ENCODE measurements around the gene ABHD16A.

ABHD16A gene

GRCh38 chr6:31642798-31643570 lies 60.1 kb downstream of the ABHD16A start:
- no peak overlapping the region for H3K4me3 ChIP-seq (ENCODE audit: low read depth in 1 of 5, low read length in 5 of 5)
- no peak overlapping the region for H3K9ac ChIP-seq (ENCODE audit: low read length in 5 of 5)
- H3K36me3 ChIP-seq (ENCODE audit: control insufficient read depth in 5 of 5, insufficient read depth in 5 of 5, low read length in 5 of 5): peaks cover 14 to 94% (median 91%) of the 10 kb centered on the region in 5 donors
- H3K27me3 ChIP-seq (ENCODE audit: control insufficient read depth in 5 of 5, insufficient read depth in 4 of 5, low read length in 5 of 5): no peaks in the 10 kb centered on the region
- H3K9me3 ChIP-seq (ENCODE audit: control insufficient read depth in 5 of 5, low read length in 5 of 5): no peaks in the 10 kb centered on the region
- no peak overlapping the region for H3K27ac ChIP-seq (ENCODE audit: low read depth, low read length)
- no peaks in the 10 kb centered on the region for H3K4me1 ChIP-seq (ENCODE audit: control insufficient read depth in 5 of 5, insufficient read depth in 5 of 5, low read length in 5 of 5)

- H3K27me3 ChIP-seq (ENCODE audit: control insufficient read depth in 5 of 5, insufficient read depth in 4 of 5, low read length in 5 of 5): no peaks in the 10 kb centered on the region
- no peak overlapping the region for H3K4me3 ChIP-seq (ENCODE audit: low read depth in 1 of 5, low read length in 5 of 5)
- no peak overlapping the region for H3K9ac ChIP-seq (ENCODE audit: low read length in 5 of 5)
- H3K36me3 ChIP-seq (ENCODE audit: control insufficient read depth in 5 of 5, insufficient read depth in 5 of 5, low read length in 5 of 5): peaks cover 15 to 95% (median 92%) of the 10 kb centered on the region in 5 donors
- no peaks in the 10 kb centered on the region for H3K9me3 ChIP-seq (ENCODE audit: control insufficient read depth in 5 of 5, low read length in 5 of 5)
- no peak overlapping the region for H3K27ac ChIP-seq (ENCODE audit: low read depth, low read length)
- no peaks in the 10 kb centered on the region for H3K4me1 ChIP-seq (ENCODE audit: control insufficient read depth in 5 of 5, insufficient read depth in 5 of 5, low read length in 5 of 5)
These were observed 61.8 kb downstream of the ABHD16A start for GRCh38 chr6:31641370-31641769.

GRCh38 chr6:31640612-31641011 lies 62.5 kb downstream of the ABHD16A start:
- Histone ChIP-seq H3K4me1 (ENCODE audit: control insufficient read depth in 5 of 5, insufficient read depth in 5 of 5, low read length in 5 of 5) (no peaks in the 10 kb centered on the region), H3K27ac (ENCODE audit: low read depth, low read length) (no peak overlapping the region), H3K4me3 (ENCODE audit: low read depth in 1 of 5, low read length in 5 of 5) (no peak overlapping the region), H3K9me3 (ENCODE audit: control insufficient read depth in 5 of 5, low read length in 5 of 5) (no peaks in the 10 kb centered on the region), H3K27me3 (ENCODE audit: control insufficient read depth in 5 of 5, insufficient read depth in 4 of 5, low read length in 5 of 5) (no peaks in the 10 kb centered on the region), H3K36me3 (ENCODE audit: control insufficient read depth in 5 of 5, insufficient read depth in 5 of 5, low read length in 5 of 5) (peaks cover 14 to 95% (median 92%) of the 10 kb centered on the region in 5 donors), H3K9ac (ENCODE audit: low read length in 5 of 5) (no peak overlapping the region)

DNA sequence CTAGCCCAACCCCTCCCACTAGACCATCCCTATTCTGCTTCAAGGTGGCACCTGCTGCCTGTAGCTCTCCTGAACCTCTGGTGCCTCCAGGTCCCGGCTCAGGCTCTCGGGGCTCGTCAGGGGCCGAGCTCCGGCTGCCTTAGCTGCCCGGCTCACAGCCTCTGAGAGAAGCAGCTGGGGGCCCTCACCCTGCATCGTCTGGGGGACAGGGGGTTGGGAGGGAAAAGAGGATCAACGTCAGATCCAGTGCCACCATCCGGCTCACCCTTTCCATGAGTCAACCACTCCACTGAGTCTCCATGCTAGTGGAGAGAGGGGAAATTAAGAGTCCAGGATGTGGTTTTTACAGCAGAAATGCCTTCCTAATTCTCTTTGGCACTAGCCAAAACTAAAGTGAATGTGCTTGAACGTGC lies 63.7 kb downstream of the ABHD16A start:
- Histone ChIP-seq H3K9ac (ENCODE audit: low read length in 5 of 5) (no peak overlapping the region), H3K27ac (ENCODE audit: low read depth, low read length) (no peak overlapping the region), H3K36me3 (ENCODE audit: control insufficient read depth in 5 of 5, insufficient read depth in 5 of 5, low read length in 5 of 5) (peaks cover 12 to 95% (median 92%) of the 10 kb centered on the region in 5 donors)

DNA sequence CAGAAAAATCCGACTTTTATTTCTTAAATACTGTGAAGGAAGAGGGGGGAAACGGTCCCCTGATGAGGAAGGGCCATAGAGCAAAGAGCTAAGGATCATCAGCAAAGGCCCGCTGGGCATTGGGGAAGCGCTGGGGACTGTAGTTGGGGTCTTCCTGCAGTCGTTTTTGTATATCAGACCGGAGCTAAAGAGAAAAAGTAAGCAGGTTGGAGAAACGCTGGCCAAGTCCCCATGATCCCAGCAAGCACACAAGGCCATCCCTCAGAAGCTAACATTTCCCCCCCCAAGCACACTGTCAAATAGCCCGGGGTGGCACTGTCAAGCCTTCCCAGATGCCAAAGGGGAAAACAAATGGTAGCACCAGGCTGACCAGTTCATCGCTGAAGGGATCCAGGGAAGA lies 64.1 kb downstream of the ABHD16A start:
- no peak overlapping the region for H3K27ac ChIP-seq (ENCODE audit: low read depth, low read length)

More for the DNA sequence above, 63.7 kb downstream of the ABHD16A start:
- Histone ChIP-seq H3K4me1 (ENCODE audit: control insufficient read depth in 5 of 5, insufficient read depth in 5 of 5, low read length in 5 of 5) (peaks cover 1 to 11% (median 8%) of the 10 kb centered on the region in 5 donors), H3K27me3 (ENCODE audit: control insufficient read depth in 5 of 5, insufficient read depth in 4 of 5, low read length in 5 of 5) (no peaks in the 10 kb centered on the region), H3K4me3 (ENCODE audit: low read depth in 1 of 5, low read length in 5 of 5) (no peak overlapping the region), H3K9me3 (ENCODE audit: control insufficient read depth in 5 of 5, low read length in 5 of 5) (no peaks in the 10 kb centered on the region)

More for the DNA sequence above, 64.1 kb downstream of the ABHD16A start:
- Histone ChIP-seq H3K4me1 (ENCODE audit: control insufficient read depth in 5 of 5, insufficient read depth in 5 of 5, low read length in 5 of 5) (peaks cover 1 to 15% (median 12%) of the 10 kb centered on the region in 5 donors), H3K9ac (ENCODE audit: low read length in 5 of 5) (no peak overlapping the region), H3K36me3 (ENCODE audit: control insufficient read depth in 5 of 5, insufficient read depth in 5 of 5, low read length in 5 of 5) (peaks cover 12 to 95% (median 92%) of the 10 kb centered on the region in 5 donors), H3K27me3 (ENCODE audit: control insufficient read depth in 5 of 5, insufficient read depth in 4 of 5, low read length in 5 of 5) (no peaks in the 10 kb centered on the region), H3K9me3 (ENCODE audit: control insufficient read depth in 5 of 5, low read length in 5 of 5) (no peaks in the 10 kb centered on the region), H3K4me3 (ENCODE audit: low read depth in 1 of 5, low read length in 5 of 5) (no peak overlapping the region)
